NB4 (cell line): Measurements from ENCODE around the gene SLC47A2.

Experiments
- DNase-seq: peaks from one replicate; pipeline ENCODE4 v3.0.0; 2010; ENCODE audit warnings: low read depth
- H3K4me3 ChIP-seq: one replicate; pipeline ENCODE4 v1.5.1; 2011; ENCODE audit warnings: mild to moderate bottlenecking, low read depth, low read length, moderate library complexity
- CTCF ChIP-seq: IDR thresholded peaks from one replicate; pipeline ENCODE4 v1.5.1; 2012; ENCODE audit warnings: low read depth, low read length
- MAX ChIP-seq: IDR thresholded peaks from 2 replicates; pipeline ENCODE4 v1.6.1; 2011; ENCODE audit warnings: low read depth, low read length
- MYC ChIP-seq: IDR thresholded peaks from 2 replicates; pipeline ENCODE4 v1.6.1; 2011; ENCODE audit warnings: low read depth, low read length
- POLR2A ChIP-seq: IDR thresholded peaks from 2 replicates; pipeline ENCODE4 v1.6.1; 2011; ENCODE audit warnings: mild to moderate bottlenecking; ENCODE audit not compliant: insufficient read length; ENCODE audit errors: extremely low read depth

SLC47A2 gene

GRCh38 chr17:19708431-19709175, 7.8 kb downstream of the SLC47A2 start:
- TF ChIP-seq POLR2A (no peak), MYC (no peak), CTCF (no peak), MAX (no peak)
- no peak for DNase-seq
- H3K4me3 ChIP-seq = no peak overlapping the region

- no peak overlapping the region for H3K4me3 ChIP-seq
- no peak for DNase-seq
- TF ChIP-seq POLR2A = no peak
- no peak for TF ChIP-seq MYC
- TF ChIP-seq MAX = no peak
- TF ChIP-seq CTCF = no peak
Observed at GRCh38 chr17:19707728-19708221, 8.6 kb downstream of the SLC47A2 start.

GRCh38 chr17:19706791-19707727, 9.3 kb downstream of the SLC47A2 start:
- DNase-seq = no peak
- no peak overlapping the region for H3K4me3 ChIP-seq
- no peak for TF ChIP-seq CTCF
- TF ChIP-seq MYC = no peak

- no peak overlapping the region for H3K4me3 ChIP-seq
- TF ChIP-seq POLR2A (no peak), CTCF (no peak), MAX (no peak), MYC (no peak)
- DNase-seq = no peak
Observed at GRCh38 chr17:19705771-19706770, 10.3 kb downstream of the SLC47A2 start.

- TF ChIP-seq CTCF = no peak
- TF ChIP-seq MYC = no peak
- no peak for TF ChIP-seq MAX
- TF ChIP-seq POLR2A = no peak
Observed at GRCh38 chr17:19705201-19705600, 11.2 kb downstream of the SLC47A2 start.

More at GRCh38 chr17:19705201-19705600, 11.2 kb downstream of the SLC47A2 start:
- no peak overlapping the region for H3K4me3 ChIP-seq
- no peak for DNase-seq
